ENCODE data around the gene PLIN4.
"Not testable (repeated sequence)": the region's sequence is repeated elsewhere in the genome, so short reads cannot be mapped to it uniquely, and the experiment has no call there.

GRCh38 chr19:4562085-4562484 is 43.8 kb upstream of the PLIN4 start:
- not testable (repeated sequence) for TF ChIP-seq EZH2 (IDR thresholded peaks at IDR 0.05; ENCODE audit: borderline replicate concordance, low read depth, low read length, severe bottlenecking); POLR2A (IDR thresholded peaks at IDR 0.05; ENCODE audit: low read depth, low read length); POLR2AphosphoS5 (IDR thresholded peaks at IDR 0.05; ENCODE audit: insufficient read depth, low read depth, low read length); JUN (IDR thresholded peaks at IDR 0.05; ENCODE audit: borderline replicate concordance, insufficient read depth, insufficient read length, low read depth); MYC (IDR thresholded peaks at IDR 0.05; ENCODE audit: low read depth, low read length); FOS (IDR thresholded peaks at IDR 0.05; ENCODE audit: borderline replicate concordance, insufficient read depth, low read length)
- TF ChIP-seq, protein P1, sequence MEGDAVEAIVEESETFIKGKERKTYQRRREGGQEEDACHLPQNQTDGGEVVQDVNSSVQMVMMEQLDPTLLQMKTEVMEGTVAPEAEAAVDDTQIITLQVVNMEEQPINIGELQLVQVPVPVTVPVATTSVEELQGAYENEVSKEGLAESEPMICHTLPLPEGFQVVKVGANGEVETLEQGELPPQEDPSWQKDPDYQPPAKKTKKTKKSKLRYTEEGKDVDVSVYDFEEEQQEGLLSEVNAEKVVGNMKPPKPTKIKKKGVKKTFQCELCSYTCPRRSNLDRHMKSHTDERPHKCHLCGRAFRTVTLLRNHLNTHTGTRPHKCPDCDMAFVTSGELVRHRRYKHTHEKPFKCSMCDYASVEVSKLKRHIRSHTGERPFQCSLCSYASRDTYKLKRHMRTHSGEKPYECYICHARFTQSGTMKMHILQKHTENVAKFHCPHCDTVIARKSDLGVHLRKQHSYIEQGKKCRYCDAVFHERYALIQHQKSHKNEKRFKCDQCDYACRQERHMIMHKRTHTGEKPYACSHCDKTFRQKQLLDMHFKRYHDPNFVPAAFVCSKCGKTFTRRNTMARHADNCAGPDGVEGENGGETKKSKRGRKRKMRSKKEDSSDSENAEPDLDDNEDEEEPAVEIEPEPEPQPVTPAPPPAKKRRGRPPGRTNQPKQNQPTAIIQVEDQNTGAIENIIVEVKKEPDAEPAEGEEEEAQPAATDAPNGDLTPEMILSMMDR (IDR thresholded peaks at IDR 0.05; ENCODE audit: extremely low read depth in 1 of 2, insufficient read depth in 1 of 2, low read depth in 1 of 2, low read length in 2 of 2), result not testable (repeated sequence)
- TF ChIP-seq, protein P2, sequence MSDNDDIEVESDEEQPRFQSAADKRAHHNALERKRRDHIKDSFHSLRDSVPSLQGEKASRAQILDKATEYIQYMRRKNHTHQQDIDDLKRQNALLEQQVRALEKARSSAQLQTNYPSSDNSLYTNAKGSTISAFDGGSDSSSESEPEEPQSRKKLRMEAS (IDR thresholded peaks at IDR 0.05; ENCODE audit: insufficient read depth, insufficient read length), result not testable (repeated sequence)
